Progenitor cell of endocrine pancreas (in vitro differentiated cells): ENCODE results near the gene SPRED2. TPM values are rescaled to one million over a fixed set of nuclear protein-coding genes. Genes with fewer than 3 reads are reported as not detected.

Source experiments
- DNase-seq: peaks from one replicate; pipeline ENCODE4 v3.0.0; 2021; ENCODE audit warnings: low spot score; ENCODE audit not compliant: unreplicated experiment
- H3K27ac Mint-ChIP-seq: 2 replicates; pipeline ENCODE4 v1.8.0; 2021; ENCODE audit warnings: mild to moderate bottlenecking, moderate library complexity, mixed read lengths
- H3K27me3 Mint-ChIP-seq: 2 replicates; pipeline ENCODE4 v1.8.0; 2021; ENCODE audit warnings: mixed read lengths
- H3K36me3 Mint-ChIP-seq: 2 replicates; pipeline ENCODE4 v1.8.0; 2022; ENCODE audit warnings: mixed read lengths; ENCODE audit not compliant: insufficient read depth
- H3K4me1 Mint-ChIP-seq: 2 replicates; pipeline ENCODE4 v1.8.0; 2021; ENCODE audit warnings: low read depth, mixed read lengths
- H3K4me3 Mint-ChIP-seq: 2 replicates; pipeline ENCODE4 v1.8.0; 2021; ENCODE audit warnings: low read depth, mild to moderate bottlenecking, moderate library complexity, mixed read lengths
- H3K9me3 Mint-ChIP-seq: 2 replicates; pipeline ENCODE4 v1.8.0; 2021; ENCODE audit warnings: low read depth, mixed read lengths
- CTCF ChIP-seq: fragments of 200-600 bp; sonication (generic); IDR thresholded peaks from one replicate; pipeline ENCODE4 v1.5.0; 2021; ENCODE audit warnings: antibody characterized with exemption, mild to moderate bottlenecking; ENCODE audit not compliant: unreplicated experiment
- total RNA-seq: library from RNA; stranded (reverse); gene quantifications from 2 replicates; pipeline ENCODE4 v1.2.1, GENCODE V29; 2021

Gene SPRED2
- total RNA-seq, 1 donor from 2014 or later = 38.6 TPM

- Mint-ChIP-seq H3K4me1 (no peaks in the 10 kb centered on the region), H3K36me3 (no peaks in the 10 kb centered on the region), H3K9me3 (no peaks in the 10 kb centered on the region), H3K27me3 (peaks cover 4% of the 10 kb centered on the region), H3K4me3 (no peak overlapping the region), H3K27ac (no peak overlapping the region)
- TF ChIP-seq CTCF = no peak
- DNase-seq = no peak
Measured at GRCh38 chr2:65465857-65466256, 33.5 kb upstream of the SPRED2 start.

GRCh38 chr2:65465124-65465523 is 32.7 kb upstream of the SPRED2 start:
- peaks cover 4% of the 10 kb centered on the region for H3K27me3 Mint-ChIP-seq
- H3K27ac Mint-ChIP-seq = no peak overlapping the region
- H3K9me3 Mint-ChIP-seq = no peaks in the 10 kb centered on the region
- H3K4me3 Mint-ChIP-seq = no peak overlapping the region
- DNase-seq = no peak
- H3K36me3 Mint-ChIP-seq = no peaks in the 10 kb centered on the region
- TF ChIP-seq CTCF = no peak
- H3K4me1 Mint-ChIP-seq = no peaks in the 10 kb centered on the region

GRCh38 chr2:65464604-65465003 is 32.2 kb upstream of the SPRED2 start:
- Mint-ChIP-seq H3K36me3 (no peaks in the 10 kb centered on the region), H3K27me3 (peaks cover 4% of the 10 kb centered on the region), H3K9me3 (no peaks in the 10 kb centered on the region), H3K27ac (no peak overlapping the region), H3K4me3 (no peak overlapping the region), H3K4me1 (no peaks in the 10 kb centered on the region)
- no peak for TF ChIP-seq CTCF
- DNase-seq = no peak

GRCh38 chr2:65458999-65459398 is 26.6 kb upstream of the SPRED2 start:
- no peak overlapping the region for H3K27ac Mint-ChIP-seq
- H3K4me1 Mint-ChIP-seq = peaks cover 2% of the 10 kb centered on the region
- H3K9me3 Mint-ChIP-seq = no peaks in the 10 kb centered on the region
- H3K27me3 Mint-ChIP-seq = peaks cover 4% of the 10 kb centered on the region
- no peak for TF ChIP-seq CTCF
- no peaks in the 10 kb centered on the region for H3K36me3 Mint-ChIP-seq
- H3K4me3 Mint-ChIP-seq = no peak overlapping the region
- DNase-seq = no peak

- peaks cover 4% of the 10 kb centered on the region for H3K27me3 Mint-ChIP-seq
Measured at GRCh38 chr2:65456886-65457285, 24.5 kb upstream of the SPRED2 start.

More at GRCh38 chr2:65456886-65457285, 24.5 kb upstream of the SPRED2 start:
- no peak for TF ChIP-seq CTCF
- H3K4me3 Mint-ChIP-seq = no peak overlapping the region
- no peak overlapping the region for H3K27ac Mint-ChIP-seq
- H3K9me3 Mint-ChIP-seq = no peaks in the 10 kb centered on the region
- H3K4me1 Mint-ChIP-seq = peaks cover 2% of the 10 kb centered on the region
- H3K36me3 Mint-ChIP-seq = no peaks in the 10 kb centered on the region
- DNase-seq = no peak
